HG03039 (cell line): Measurements from ENCODE around the gene PPP1R10.
"Not testable (repeated sequence)": the region's sequence is repeated elsewhere in the genome, so short reads cannot be mapped to it uniquely, and the experiment has no call there.

Source experiments
- ATAC-seq: cut with Tn5 transposase; IDR thresholded peaks from one replicate; pipeline ENCODE4 v1.9.1; 2021; ENCODE audit warnings: mild to moderate bottlenecking, moderate library complexity; ENCODE audit not compliant: unreplicated experiment

Gene PPP1R10

GRCh38 chr6:30616811-30617564, at the start of gene PPP1R10:
TSS of gene PPP1R10 (minus strand) at chr6:30617243. CDS start at chr6:30609944, 7,299 bp downstream.
- peak; percentile 71 for ATAC-seq

- ATAC-seq = not testable (repeated sequence)
Observed at GRCh38 chr6:30666300-30666699, 49.3 kb upstream of the PPP1R10 start.

- ATAC-seq = no peak
Observed at GRCh38 chr6:30664994-30665767, 48.1 kb upstream of the PPP1R10 start.

GRCh38 chr6:30657922-30658321, 40.9 kb upstream of the PPP1R10 start:
- ATAC-seq = not testable (repeated sequence)

- no peak for ATAC-seq
Observed at GRCh38 chr6:30657454-30657853, 40.4 kb upstream of the PPP1R10 start.

GRCh38 chr6:30656513-30656912, 39.5 kb upstream of the PPP1R10 start:
- ATAC-seq = no peak

GRCh38 chr6:30655743-30656094, 38.7 kb upstream of the PPP1R10 start:
- no peak for ATAC-seq

GRCh38 chr6:30654798-30655742, 38.0 kb upstream of the PPP1R10 start:
- ATAC-seq = no peak

GRCh38 chr6:30651143-30651542, 34.1 kb upstream of the PPP1R10 start:
- ATAC-seq = no peak

- peak; percentile 65 for ATAC-seq
Observed at GRCh38 chr6:30647242-30648116, 30.4 kb upstream of the PPP1R10 start.

- peak; percentile 38 for ATAC-seq
Observed at GRCh38 chr6:30646450-30647241, 29.6 kb upstream of the PPP1R10 start, which contains the start of gene C6orf136. TSS of gene C6orf136 (plus strand) at chr6:30647133. CDS start at chr6:30647232, 99 bp downstream.

- no peak for ATAC-seq
Observed at GRCh38 chr6:30645989-30646388, 28.9 kb upstream of the PPP1R10 start.

GRCh38 chr6:30644769-30645168, 27.7 kb upstream of the PPP1R10 start:
- no peak for ATAC-seq

GRCh38 chr6:30643656-30644055, 26.6 kb upstream of the PPP1R10 start:
- ATAC-seq = no peak

GRCh38 chr6:30641048-30641447, 24.0 kb upstream of the PPP1R10 start:
- no peak for ATAC-seq

- ATAC-seq = no peak
Observed at GRCh38 chr6:30640481-30640880, 23.4 kb upstream of the PPP1R10 start.

- no peak for ATAC-seq
Observed at GRCh38 chr6:30635834-30636233, 18.8 kb upstream of the PPP1R10 start.

- peak; percentile 65 for ATAC-seq
Observed at GRCh38 chr6:30626484-30627366, 9.7 kb upstream of the PPP1R10 start, which contains the start of gene ATAT1. TSS of gene ATAT1 (plus strand) at chr6:30626874.
